Measurements from ENCODE around the gene HOXB8. TPM values are rescaled to one million over a fixed set of nuclear protein-coding genes. Genes with fewer than 3 reads are reported as not detected.

HOXB8 gene
- total RNA-seq, 2 experiments from 2014 or later, result not detected

- ATAC-seq (no peak), DNase-seq (no peak)
- Mint-ChIP-seq H3K36me3 (ENCODE audit: low read depth) (no peaks in the 10 kb centered on the region), H3K4me1 (ENCODE audit: low read depth) (peaks cover 3% of the 10 kb centered on the region), H3K4me3 (no peak overlapping the region), H3K27me3 (peaks cover 5% of the 10 kb centered on the region), H3K9me3 (no peaks in the 10 kb centered on the region), H3K27ac (no peak overlapping the region)
- TF ChIP-seq, protein P1, sequence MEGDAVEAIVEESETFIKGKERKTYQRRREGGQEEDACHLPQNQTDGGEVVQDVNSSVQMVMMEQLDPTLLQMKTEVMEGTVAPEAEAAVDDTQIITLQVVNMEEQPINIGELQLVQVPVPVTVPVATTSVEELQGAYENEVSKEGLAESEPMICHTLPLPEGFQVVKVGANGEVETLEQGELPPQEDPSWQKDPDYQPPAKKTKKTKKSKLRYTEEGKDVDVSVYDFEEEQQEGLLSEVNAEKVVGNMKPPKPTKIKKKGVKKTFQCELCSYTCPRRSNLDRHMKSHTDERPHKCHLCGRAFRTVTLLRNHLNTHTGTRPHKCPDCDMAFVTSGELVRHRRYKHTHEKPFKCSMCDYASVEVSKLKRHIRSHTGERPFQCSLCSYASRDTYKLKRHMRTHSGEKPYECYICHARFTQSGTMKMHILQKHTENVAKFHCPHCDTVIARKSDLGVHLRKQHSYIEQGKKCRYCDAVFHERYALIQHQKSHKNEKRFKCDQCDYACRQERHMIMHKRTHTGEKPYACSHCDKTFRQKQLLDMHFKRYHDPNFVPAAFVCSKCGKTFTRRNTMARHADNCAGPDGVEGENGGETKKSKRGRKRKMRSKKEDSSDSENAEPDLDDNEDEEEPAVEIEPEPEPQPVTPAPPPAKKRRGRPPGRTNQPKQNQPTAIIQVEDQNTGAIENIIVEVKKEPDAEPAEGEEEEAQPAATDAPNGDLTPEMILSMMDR (IDR thresholded peaks at IDR 0.05), result no peak
- intact Hi-C loops (cut with micrococcal nuclease), result no loop called here
- ChIA-PET POLR2A (interaction anchor here (0.5 kb wide), 1 partner anchor 59 kb away, joined by 3 read pairs; no protein-coding TSS in a partner anchor), CTCF (interaction anchor here (1.8 kb wide), 1 partner anchor 233 kb away, joined by 7 read pairs; no protein-coding TSS in a partner anchor)
These were observed 46.4 kb downstream of the HOXB8 start for GRCh38 chr17:48568499-48569239.

DNA sequence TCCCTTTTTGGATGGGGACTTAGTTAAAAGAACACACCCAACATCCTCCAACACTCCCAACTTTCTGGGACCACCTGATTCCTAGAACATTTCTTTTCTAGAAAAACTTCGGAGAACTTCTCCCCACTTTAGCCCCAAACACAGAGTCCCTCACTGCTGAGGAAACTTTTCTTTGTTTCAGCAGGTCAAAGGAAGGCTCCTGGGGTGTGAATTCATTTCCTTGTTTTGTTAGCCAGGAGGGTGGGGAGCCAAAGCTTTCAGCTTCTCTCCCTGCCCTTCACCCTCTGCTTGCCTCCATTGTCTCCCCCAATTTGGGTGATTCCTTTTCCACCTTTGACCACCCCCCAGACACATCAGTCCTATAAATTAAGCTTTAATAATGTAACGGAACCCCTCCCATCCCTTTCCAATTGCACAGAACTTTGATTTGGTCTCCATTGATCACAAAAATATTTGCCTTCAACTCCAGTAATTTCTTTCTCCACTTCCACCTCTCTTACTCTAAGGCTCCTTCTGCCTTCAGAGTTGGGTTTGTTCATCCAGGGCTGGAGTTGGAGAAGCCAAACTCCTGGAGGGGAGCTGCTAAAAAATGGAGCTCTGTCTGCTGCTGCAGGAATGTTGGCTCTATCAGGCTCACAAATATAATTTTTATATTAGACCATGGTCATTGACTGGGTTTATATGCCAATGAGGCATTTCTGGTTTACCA, 47.3 kb downstream of the HOXB8 start:
- TF ChIP-seq, protein P1 (IDR thresholded peaks at IDR 0.05), result no peak
- Mint-ChIP-seq H3K27ac (no peak overlapping the region), H3K4me3 (no peak overlapping the region), H3K4me1 (ENCODE audit: low read depth) (peaks cover 3% of the 10 kb centered on the region), H3K27me3 (peaks cover 5% of the 10 kb centered on the region), H3K9me3 (no peaks in the 10 kb centered on the region), H3K36me3 (ENCODE audit: low read depth) (no peaks in the 10 kb centered on the region)
- intact Hi-C loops (cut with micrococcal nuclease), result no loop called here
- CTCF ChIA-PET, result interaction anchor here (1.1 to 1.8 kb wide), 2 partner anchors 25 to 232 kb away, joined by 4 to 7 read pairs; no protein-coding TSS in a partner anchor
- POLR2A ChIA-PET, result interaction anchor here (1.1 kb wide), 1 partner anchor 21 kb away, joined by 3 read pairs; no protein-coding TSS in a partner anchor
- DNase-seq (no peak), ATAC-seq (no peak)

- Mint-ChIP-seq H3K4me3 (no peak overlapping the region), H3K4me1 (ENCODE audit: low read depth) (peaks cover 3% of the 10 kb centered on the region), H3K9me3 (no peaks in the 10 kb centered on the region), H3K27ac (no peak overlapping the region), H3K27me3 (peaks cover 5% of the 10 kb centered on the region), H3K36me3 (ENCODE audit: low read depth) (no peaks in the 10 kb centered on the region)
- TF ChIP-seq, protein P1 (IDR thresholded peaks at IDR 0.05), result no peak
- ATAC-seq, result no peak
- CTCF ChIA-PET, result interaction anchor here (1.1 to 1.8 kb wide), 2 partner anchors 26 to 231 kb away, joined by 4 to 7 read pairs; no protein-coding TSS in a partner anchor
- POLR2A ChIA-PET, result interaction anchor here (1.1 kb wide), 1 partner anchor 20 kb away, joined by 3 read pairs; no protein-coding TSS in a partner anchor
- DNase-seq, result no peak
- intact Hi-C loops (cut with micrococcal nuclease), result no loop called here
These were observed 47.9 kb downstream of the HOXB8 start for GRCh38 chr17:48567209-48567608.

GRCh38 chr17:48566717-48567116, 48.4 kb downstream of the HOXB8 start:
- Mint-ChIP-seq H3K27ac (no peak overlapping the region), H3K9me3 (no peaks in the 10 kb centered on the region), H3K4me3 (no peak overlapping the region), H3K4me1 (ENCODE audit: low read depth) (peaks cover 5% of the 10 kb centered on the region), H3K36me3 (ENCODE audit: low read depth) (no peaks in the 10 kb centered on the region), H3K27me3 (peaks cover 5% of the 10 kb centered on the region)
- DNase-seq, result no peak
- CTCF ChIA-PET, result interaction anchor here (1.1 to 1.8 kb wide), 3 partner anchors 26 to 231 kb away, joined by 4 to 7 read pairs (median 4); no protein-coding TSS in a partner anchor
- POLR2A ChIA-PET, result no interaction called here
- no peak for ATAC-seq
- intact Hi-C loops (cut with micrococcal nuclease), result no loop called here
- TF ChIP-seq, protein P1 (IDR thresholded peaks at IDR 0.05), result no peak
